Panc1 (cell line): ENCODE data around the gene ASMT.
"Not testable (repeated sequence)": the region's sequence is repeated elsewhere in the genome, so short reads cannot be mapped to it uniquely, and the experiment has no call there.

ENCODE experiments used
- POLR2AphosphoS5 ChIP-seq: IDR thresholded peaks from 2 replicates; pipeline ENCODE4 v1.6.1; 2012; ENCODE audit warnings: mild to moderate bottlenecking, low read depth, low read length, moderate library complexity
- TF ChIP-seq, protein P1 (sequence below): fragments of 450-650 bp; IDR thresholded peaks from 2 replicates; pipeline ENCODE4 v1.5.1; 2017; ENCODE audit warnings: mild to moderate bottlenecking

DNA sequence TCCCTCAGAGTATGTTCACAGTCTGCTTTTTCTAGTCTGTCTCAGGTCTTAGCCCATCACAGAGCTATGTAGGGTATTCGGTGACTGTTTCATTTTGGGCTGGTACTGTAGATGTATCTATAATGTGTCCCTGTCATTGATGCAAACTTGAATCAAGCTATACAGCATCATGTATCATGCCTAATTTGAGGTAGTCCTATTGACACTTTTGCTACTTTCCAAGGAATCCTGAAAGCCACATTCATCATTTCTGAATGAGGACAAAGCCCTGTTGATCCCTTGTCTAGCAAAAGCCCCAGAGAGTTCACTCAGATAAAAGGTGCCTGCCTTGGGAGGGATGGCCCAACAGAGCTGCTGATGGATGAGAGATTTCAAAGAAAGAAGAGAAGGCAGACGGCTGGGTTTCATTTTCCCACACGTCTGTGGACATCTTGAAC, 70.6 kb downstream of the ASMT start:
- TF ChIP-seq, protein P1, sequence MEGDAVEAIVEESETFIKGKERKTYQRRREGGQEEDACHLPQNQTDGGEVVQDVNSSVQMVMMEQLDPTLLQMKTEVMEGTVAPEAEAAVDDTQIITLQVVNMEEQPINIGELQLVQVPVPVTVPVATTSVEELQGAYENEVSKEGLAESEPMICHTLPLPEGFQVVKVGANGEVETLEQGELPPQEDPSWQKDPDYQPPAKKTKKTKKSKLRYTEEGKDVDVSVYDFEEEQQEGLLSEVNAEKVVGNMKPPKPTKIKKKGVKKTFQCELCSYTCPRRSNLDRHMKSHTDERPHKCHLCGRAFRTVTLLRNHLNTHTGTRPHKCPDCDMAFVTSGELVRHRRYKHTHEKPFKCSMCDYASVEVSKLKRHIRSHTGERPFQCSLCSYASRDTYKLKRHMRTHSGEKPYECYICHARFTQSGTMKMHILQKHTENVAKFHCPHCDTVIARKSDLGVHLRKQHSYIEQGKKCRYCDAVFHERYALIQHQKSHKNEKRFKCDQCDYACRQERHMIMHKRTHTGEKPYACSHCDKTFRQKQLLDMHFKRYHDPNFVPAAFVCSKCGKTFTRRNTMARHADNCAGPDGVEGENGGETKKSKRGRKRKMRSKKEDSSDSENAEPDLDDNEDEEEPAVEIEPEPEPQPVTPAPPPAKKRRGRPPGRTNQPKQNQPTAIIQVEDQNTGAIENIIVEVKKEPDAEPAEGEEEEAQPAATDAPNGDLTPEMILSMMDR = not testable (repeated sequence)
- not testable (repeated sequence) for TF ChIP-seq POLR2AphosphoS5
